Neural cell (in vitro differentiated cells): Measurements from ENCODE around the gene CCDC150. TPM values are rescaled to one million over a fixed set of nuclear protein-coding genes. Genes with fewer than 3 reads are reported as not detected.

Source experiments
- H2AFZ ChIP-seq: fragments of 200-600, 300-800 bp; sonication (generic), shearing (Covaris generic); 2 replicates; pipeline ENCODE4 v1.6.0; 2014; ENCODE audit warnings: low read depth, mild to moderate bottlenecking, antibody characterized with exemption, low read length, moderate library complexity
- H3F3A ChIP-seq: fragments of 200-600 bp; shearing (Covaris generic); 2 replicates; pipeline ENCODE4 v1.6.1; 2016; ENCODE audit warnings: mild to moderate bottlenecking, moderate library complexity, mixed read lengths, antibody characterized with exemption, low read length; ENCODE audit not compliant: insufficient read depth, poor library complexity, severe bottlenecking
- H3K27ac ChIP-seq: fragments of 200-600, 300-800 bp; sonication (generic), shearing (Covaris generic); 2 replicates; pipeline ENCODE4 v1.5.1; 2014; ENCODE audit warnings: mild to moderate bottlenecking, low read length, moderate library complexity
- H3K27me3 ChIP-seq: fragments of 300-800, 200-600 bp; sonication (generic), shearing (Covaris generic); 2 replicates; pipeline ENCODE4 v1.6.0; 2014; ENCODE audit warnings: mild to moderate bottlenecking, low read depth, low read length, moderate library complexity; ENCODE audit not compliant: insufficient read depth
- H3K36me3 ChIP-seq: fragments of 300-800, 200-600 bp; sonication (generic), shearing (Covaris generic); 2 replicates; pipeline ENCODE4 v1.5.1; 2014; ENCODE audit warnings: mild to moderate bottlenecking, antibody characterized with exemption, low read length, moderate library complexity; ENCODE audit not compliant: insufficient read depth
- H3K4me2 ChIP-seq: fragments of 300-800, 200-600 bp; sonication (generic), shearing (Covaris generic); 2 replicates; pipeline ENCODE4 v1.6.0; 2014; ENCODE audit warnings: mild to moderate bottlenecking, low read length
- H3K4me3 ChIP-seq: fragments of 300-800, 200-600 bp; sonication (generic), shearing (Covaris generic); 2 replicates; pipeline ENCODE4 v1.5.1; 2014; ENCODE audit warnings: mild to moderate bottlenecking, low read length, moderate library complexity
- H3K79me2 ChIP-seq: fragments of 200-600 bp; shearing (Covaris generic); replicated peaks from 2 replicates; pipeline ENCODE4 v1.6.0; 2014; ENCODE audit warnings: mild to moderate bottlenecking, low read length, moderate library complexity; ENCODE audit not compliant: insufficient read depth
- H3K9ac ChIP-seq: fragments of 300-800, 200-600 bp; sonication (generic), shearing (Covaris generic); 2 replicates; pipeline ENCODE4 v1.6.1; 2016; ENCODE audit warnings: mild to moderate bottlenecking, low read length, mixed read lengths
- H3K9me2 ChIP-seq: fragments of 200-600 bp; shearing (Covaris generic); 2 replicates; pipeline ENCODE4 v1.6.1; 2016; ENCODE audit warnings: mild to moderate bottlenecking, low read length, mixed read lengths; ENCODE audit not compliant: insufficient read depth
- H3K9me3 ChIP-seq: fragments of 200-600, 300-800 bp; sonication (generic), shearing (Covaris generic); 2 replicates; pipeline ENCODE4 v1.6.1; 2016; ENCODE audit warnings: mild to moderate bottlenecking, mixed run types, low read length, moderate library complexity, mixed read lengths
- H4K20me1 ChIP-seq: fragments of 200-600 bp; shearing (Covaris generic); 2 replicates; pipeline ENCODE4 v1.6.1; 2016; ENCODE audit warnings: mild to moderate bottlenecking, mixed run types; ENCODE audit not compliant: insufficient read depth
- EP300 ChIP-seq: fragments of 450-650 bp; conservative IDR thresholded peaks from 2 replicates; pipeline ENCODE4 v1.6.1; 2014; ENCODE audit warnings: antibody characterized with exemption, mild to moderate bottlenecking, moderate library complexity; ENCODE audit not compliant: poor library complexity, severe bottlenecking
- EZH2 ChIP-seq: fragments of 200-600, 300-800 bp; shearing (Covaris generic), sonication (generic); IDR thresholded peaks from 2 replicates; pipeline ENCODE4 v1.6.1; 2014; ENCODE audit warnings: antibody characterized with exemption, low read length, borderline replicate concordance, mild to moderate bottlenecking; ENCODE audit not compliant: insufficient read depth, poor library complexity, severe bottlenecking
- MXI1 ChIP-seq: fragments of 450-650 bp; conservative IDR thresholded peaks from 2 replicates; pipeline ENCODE4 v1.6.1; 2014; ENCODE audit warnings: antibody characterized with exemption, mild to moderate bottlenecking; ENCODE audit not compliant: poor library complexity, severe bottlenecking
- POLR2AphosphoS5 ChIP-seq: IDR thresholded peaks from 2 replicates; pipeline ENCODE4 v1.6.1; 2012
- RAD21 ChIP-seq: fragments of 450-650 bp; conservative IDR thresholded peaks from 2 replicates; pipeline ENCODE4 v1.6.1; 2014; ENCODE audit warnings: antibody characterized with exemption, mild to moderate bottlenecking, moderate library complexity
- SMC3 ChIP-seq: fragments of 450-650 bp; conservative IDR thresholded peaks from 2 replicates; pipeline ENCODE4 v1.6.1; 2014; ENCODE audit warnings: antibody characterized with exemption, mild to moderate bottlenecking, moderate library complexity; ENCODE audit not compliant: poor library complexity
- TAF1 ChIP-seq: IDR thresholded peaks from 2 replicates; pipeline ENCODE4 v1.6.1; 2012; ENCODE audit warnings: low read depth
- polyA plus RNA-seq: library from polyadenylated mRNA; depleted of rRNA; stranded (reverse); fragments of >200 nt; gene quantifications from 2 replicates; pipeline ENCODE4 v1.2.3, GENCODE V29; 2014
- TF ChIP-seq, protein P1 (sequence below): fragments of 450-650 bp; IDR thresholded peaks from 2 replicates; pipeline ENCODE4 v1.5.1; 2014; ENCODE audit warnings: antibody characterized with exemption, mild to moderate bottlenecking, moderate library complexity; ENCODE audit not compliant: poor library complexity, severe bottlenecking
- TF ChIP-seq, protein P2 (sequence below): IDR thresholded peaks from 2 replicates; pipeline ENCODE4 v1.6.1; 2012; ENCODE audit warnings: borderline replicate concordance

CCDC150 gene
- polyA plus RNA-seq, 1 donor from 2014 or later = 0.57 TPM

DNA sequence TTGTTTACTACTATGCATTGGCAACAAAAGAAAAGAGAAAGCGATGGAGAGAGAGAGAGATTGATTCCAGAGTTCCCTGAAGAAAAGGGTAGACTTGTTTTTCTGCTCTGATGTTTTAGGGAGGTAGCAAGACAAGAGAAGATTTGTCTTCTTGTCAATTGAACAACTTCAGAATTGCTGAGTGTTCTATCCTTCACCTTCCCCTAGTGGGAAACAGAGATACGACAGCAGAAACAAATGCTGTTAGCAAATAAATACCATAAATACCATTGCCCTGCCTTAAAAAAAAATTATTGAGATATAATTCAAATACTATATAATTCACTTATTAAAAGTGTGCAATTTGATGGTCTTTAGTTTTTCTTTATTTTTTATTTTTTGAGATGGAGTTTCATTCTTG is 26.2 kb upstream of the CCDC150 start:
- Histone ChIP-seq H3K27ac (no peak overlapping the region), H4K20me1 (no peaks in the 10 kb centered on the region), H3K27me3 (no peaks in the 10 kb centered on the region), H3K9ac (no peak overlapping the region), H3K79me2 (no peaks in the 10 kb centered on the region), H3F3A (no peaks in the 10 kb centered on the region), H3K9me2 (no peaks in the 10 kb centered on the region), H3K36me3 (no peaks in the 10 kb centered on the region), H3K9me3 (no peaks in the 10 kb centered on the region), H3K4me3 (no peak overlapping the region), H3K4me2 (no peak overlapping the region), H2AFZ (no peak overlapping the region)
- no peak for TF ChIP-seq RAD21
- no peak for TF ChIP-seq SMC3
- TF ChIP-seq MXI1 = no peak
- TF ChIP-seq TAF1 = no peak
- TF ChIP-seq POLR2AphosphoS5 = no peak
- TF ChIP-seq EP300 = no peak
- TF ChIP-seq, protein P1, sequence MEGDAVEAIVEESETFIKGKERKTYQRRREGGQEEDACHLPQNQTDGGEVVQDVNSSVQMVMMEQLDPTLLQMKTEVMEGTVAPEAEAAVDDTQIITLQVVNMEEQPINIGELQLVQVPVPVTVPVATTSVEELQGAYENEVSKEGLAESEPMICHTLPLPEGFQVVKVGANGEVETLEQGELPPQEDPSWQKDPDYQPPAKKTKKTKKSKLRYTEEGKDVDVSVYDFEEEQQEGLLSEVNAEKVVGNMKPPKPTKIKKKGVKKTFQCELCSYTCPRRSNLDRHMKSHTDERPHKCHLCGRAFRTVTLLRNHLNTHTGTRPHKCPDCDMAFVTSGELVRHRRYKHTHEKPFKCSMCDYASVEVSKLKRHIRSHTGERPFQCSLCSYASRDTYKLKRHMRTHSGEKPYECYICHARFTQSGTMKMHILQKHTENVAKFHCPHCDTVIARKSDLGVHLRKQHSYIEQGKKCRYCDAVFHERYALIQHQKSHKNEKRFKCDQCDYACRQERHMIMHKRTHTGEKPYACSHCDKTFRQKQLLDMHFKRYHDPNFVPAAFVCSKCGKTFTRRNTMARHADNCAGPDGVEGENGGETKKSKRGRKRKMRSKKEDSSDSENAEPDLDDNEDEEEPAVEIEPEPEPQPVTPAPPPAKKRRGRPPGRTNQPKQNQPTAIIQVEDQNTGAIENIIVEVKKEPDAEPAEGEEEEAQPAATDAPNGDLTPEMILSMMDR = no peak
- no peak for TF ChIP-seq EZH2
- TF ChIP-seq, protein P2, sequence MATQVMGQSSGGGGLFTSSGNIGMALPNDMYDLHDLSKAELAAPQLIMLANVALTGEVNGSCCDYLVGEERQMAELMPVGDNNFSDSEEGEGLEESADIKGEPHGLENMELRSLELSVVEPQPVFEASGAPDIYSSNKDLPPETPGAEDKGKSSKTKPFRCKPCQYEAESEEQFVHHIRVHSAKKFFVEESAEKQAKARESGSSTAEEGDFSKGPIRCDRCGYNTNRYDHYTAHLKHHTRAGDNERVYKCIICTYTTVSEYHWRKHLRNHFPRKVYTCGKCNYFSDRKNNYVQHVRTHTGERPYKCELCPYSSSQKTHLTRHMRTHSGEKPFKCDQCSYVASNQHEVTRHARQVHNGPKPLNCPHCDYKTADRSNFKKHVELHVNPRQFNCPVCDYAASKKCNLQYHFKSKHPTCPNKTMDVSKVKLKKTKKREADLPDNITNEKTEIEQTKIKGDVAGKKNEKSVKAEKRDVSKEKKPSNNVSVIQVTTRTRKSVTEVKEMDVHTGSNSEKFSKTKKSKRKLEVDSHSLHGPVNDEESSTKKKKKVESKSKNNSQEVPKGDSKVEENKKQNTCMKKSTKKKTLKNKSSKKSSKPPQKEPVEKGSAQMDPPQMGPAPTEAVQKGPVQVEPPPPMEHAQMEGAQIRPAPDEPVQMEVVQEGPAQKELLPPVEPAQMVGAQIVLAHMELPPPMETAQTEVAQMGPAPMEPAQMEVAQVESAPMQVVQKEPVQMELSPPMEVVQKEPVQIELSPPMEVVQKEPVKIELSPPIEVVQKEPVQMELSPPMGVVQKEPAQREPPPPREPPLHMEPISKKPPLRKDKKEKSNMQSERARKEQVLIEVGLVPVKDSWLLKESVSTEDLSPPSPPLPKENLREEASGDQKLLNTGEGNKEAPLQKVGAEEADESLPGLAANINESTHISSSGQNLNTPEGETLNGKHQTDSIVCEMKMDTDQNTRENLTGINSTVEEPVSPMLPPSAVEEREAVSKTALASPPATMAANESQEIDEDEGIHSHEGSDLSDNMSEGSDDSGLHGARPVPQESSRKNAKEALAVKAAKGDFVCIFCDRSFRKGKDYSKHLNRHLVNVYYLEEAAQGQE = no peak

DNA sequence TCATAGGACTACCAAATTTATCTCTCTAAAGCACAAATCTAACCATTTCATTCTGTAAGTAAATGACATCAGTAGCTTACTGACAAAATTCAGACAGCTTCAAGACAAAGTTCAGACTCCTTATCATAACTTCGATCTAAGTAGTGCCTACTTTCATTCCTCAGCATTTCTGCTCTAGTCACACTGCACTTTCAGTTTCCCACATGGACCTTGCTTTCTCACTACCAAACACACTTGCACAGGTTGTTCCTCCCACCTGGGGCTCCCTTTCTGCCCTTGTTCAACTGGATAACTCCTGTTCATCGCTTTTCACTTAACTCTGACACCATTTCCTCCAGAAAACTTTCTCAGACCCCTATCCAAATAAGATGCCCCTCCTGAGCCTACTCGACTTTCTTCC is 22.1 kb upstream of the CCDC150 start:
- no peak overlapping the region for H3K4me2 ChIP-seq
- no peaks in the 10 kb centered on the region for H3K9me3 ChIP-seq
- TF ChIP-seq, protein P1 = no peak
- TF ChIP-seq SMC3 (no peak), EZH2 (no peak), EP300 (no peak), RAD21 (no peak), TAF1 (no peak), POLR2AphosphoS5 (no peak), MXI1 (no peak)
- TF ChIP-seq, protein P2 = no peak
- H3K9me2 ChIP-seq = no peaks in the 10 kb centered on the region
- H3K27me3 ChIP-seq = no peaks in the 10 kb centered on the region
- no peak overlapping the region for H3K9ac ChIP-seq
- H4K20me1 ChIP-seq = no peaks in the 10 kb centered on the region
- H3K36me3 ChIP-seq = no peaks in the 10 kb centered on the region
- H3F3A ChIP-seq = no peaks in the 10 kb centered on the region
- H3K27ac ChIP-seq = no peak overlapping the region
- no peak overlapping the region for H2AFZ ChIP-seq
- H3K79me2 ChIP-seq = no peaks in the 10 kb centered on the region
- no peak overlapping the region for H3K4me3 ChIP-seq
